C4-2B (cell line): ENCODE data around the gene NPC1.

ENCODE experiments used
- ZFX ChIP-seq: fragments of 450-650 bp; IDR thresholded peaks from 2 replicates; pipeline ENCODE4 v1.6.1; 2017
- TF ChIP-seq, protein P1 (sequence below): fragments of 450-650 bp; conservative IDR thresholded peaks from 2 replicates; pipeline ENCODE4 v1.5.1; 2017; ENCODE audit warnings: mild to moderate bottlenecking

DNA sequence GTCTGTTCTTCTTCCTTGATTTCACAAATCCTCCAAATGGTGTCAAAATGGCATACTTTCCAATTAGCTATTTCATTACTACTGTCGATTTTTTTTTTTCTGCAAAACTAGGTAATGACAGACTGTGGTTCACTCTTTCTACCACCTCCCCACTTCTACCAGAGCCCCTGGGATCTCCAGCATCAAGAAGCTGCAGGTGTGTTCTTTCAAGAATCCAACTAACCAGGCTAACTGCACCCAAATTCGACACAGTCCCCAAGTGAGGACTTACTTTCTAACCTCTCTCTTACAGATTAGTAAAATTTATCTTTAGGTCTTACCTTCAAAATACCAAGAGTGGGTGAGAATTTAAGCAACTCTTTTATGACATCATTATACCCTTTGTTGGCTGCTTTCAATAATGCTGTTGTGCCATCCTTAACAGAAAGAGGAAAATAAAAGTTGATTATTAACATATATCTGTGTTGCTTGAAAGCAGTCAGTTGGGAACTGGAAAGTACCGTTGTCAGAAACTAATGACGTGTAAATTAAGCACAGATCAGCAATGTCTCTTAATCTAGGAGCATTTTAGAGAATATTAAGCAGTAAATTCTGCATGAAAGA, 31.2 kb upstream of the NPC1 start:
- TF ChIP-seq, protein P1, sequence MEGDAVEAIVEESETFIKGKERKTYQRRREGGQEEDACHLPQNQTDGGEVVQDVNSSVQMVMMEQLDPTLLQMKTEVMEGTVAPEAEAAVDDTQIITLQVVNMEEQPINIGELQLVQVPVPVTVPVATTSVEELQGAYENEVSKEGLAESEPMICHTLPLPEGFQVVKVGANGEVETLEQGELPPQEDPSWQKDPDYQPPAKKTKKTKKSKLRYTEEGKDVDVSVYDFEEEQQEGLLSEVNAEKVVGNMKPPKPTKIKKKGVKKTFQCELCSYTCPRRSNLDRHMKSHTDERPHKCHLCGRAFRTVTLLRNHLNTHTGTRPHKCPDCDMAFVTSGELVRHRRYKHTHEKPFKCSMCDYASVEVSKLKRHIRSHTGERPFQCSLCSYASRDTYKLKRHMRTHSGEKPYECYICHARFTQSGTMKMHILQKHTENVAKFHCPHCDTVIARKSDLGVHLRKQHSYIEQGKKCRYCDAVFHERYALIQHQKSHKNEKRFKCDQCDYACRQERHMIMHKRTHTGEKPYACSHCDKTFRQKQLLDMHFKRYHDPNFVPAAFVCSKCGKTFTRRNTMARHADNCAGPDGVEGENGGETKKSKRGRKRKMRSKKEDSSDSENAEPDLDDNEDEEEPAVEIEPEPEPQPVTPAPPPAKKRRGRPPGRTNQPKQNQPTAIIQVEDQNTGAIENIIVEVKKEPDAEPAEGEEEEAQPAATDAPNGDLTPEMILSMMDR: no peak
- TF ChIP-seq ZFX: no peak
